NCI-H2171 treated with DMSO at 0.1 percent for 48 hours (cell line): ENCODE data around the gene DNAJA4.

Experiments
- DNase-seq: peaks from one replicate; lab custom pipeline; 2025; lab: John Stamatoyannopoulos, UW

The DNAJA4 gene

DNA sequence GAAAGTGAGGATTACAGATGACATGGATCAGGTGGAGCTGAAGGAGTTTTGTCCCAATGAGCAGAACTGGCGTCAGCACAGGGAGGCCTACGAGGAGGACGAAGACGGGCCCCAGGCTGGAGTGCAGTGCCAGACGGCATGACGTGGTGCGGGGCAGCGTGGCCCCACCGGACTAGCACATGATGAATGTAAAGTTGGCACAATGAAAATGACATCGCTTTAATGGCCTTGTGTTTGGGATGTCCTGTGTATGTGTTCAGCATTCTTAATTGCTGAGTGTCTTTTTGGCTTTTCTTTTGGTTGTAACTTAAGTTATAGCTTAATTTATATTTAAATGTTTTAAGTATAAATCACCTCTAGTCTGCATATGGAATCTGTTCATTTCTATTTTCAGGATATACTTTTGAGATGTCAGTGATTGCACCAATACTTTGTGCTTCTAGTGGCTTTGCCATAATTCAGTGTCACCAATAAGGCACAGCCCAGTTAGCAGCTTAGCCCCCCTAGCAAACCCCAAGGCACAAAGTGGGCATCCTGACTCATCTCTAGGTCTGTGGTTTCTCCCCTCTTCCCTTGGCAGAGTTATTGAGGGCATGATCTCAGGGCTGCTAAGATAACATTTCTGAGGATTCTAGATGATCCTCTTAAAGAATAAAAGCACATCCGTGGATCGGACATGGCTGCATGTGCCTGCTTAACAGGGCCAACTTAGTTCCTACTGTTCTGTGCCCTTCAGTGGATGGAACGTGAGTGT is 16.1 kb downstream of the DNAJA4 start:
- DNase-seq = no peak

DNA sequence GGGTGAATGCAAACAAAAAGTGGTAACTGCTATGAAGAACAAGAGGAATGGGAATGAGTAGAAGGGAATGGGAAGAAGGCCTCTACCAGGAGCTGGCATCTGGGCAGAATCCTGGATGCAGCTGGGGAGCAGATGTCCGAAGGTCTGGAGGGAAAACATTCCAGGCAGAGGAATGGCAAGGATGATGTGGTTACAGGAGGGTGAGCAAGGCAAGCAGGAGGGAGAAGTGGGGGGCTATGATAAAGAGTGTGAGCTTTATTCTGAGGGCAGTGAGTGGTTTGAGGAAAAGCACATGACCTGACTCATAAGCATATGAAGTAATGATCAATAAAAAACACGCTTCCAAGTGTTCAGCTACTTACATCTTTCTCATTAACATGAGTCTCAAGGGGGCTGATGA is 18.0 kb downstream of the DNAJA4 start:
- DNase-seq = peak; percentile 31

DNA sequence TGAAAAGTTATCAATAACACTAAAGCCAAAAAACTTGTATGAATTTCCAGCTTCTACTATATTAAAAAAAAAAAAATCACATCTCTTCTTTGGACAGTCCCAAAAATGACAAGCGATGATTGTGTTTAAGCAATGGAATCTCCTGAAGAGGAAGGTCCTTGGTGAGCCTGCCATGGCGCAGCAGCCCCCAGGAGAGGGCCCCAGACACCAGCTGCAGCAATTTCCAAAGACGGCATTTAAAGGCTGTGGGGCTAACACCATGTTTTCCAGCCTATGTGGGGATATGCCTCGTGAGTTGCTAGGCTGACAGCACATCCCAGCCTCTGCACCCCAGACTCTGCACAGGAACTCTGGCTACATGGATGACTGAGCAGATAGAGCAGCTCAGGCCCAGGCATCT is 20.4 kb downstream of the DNAJA4 start:
- DNase-seq = no peak

DNA sequence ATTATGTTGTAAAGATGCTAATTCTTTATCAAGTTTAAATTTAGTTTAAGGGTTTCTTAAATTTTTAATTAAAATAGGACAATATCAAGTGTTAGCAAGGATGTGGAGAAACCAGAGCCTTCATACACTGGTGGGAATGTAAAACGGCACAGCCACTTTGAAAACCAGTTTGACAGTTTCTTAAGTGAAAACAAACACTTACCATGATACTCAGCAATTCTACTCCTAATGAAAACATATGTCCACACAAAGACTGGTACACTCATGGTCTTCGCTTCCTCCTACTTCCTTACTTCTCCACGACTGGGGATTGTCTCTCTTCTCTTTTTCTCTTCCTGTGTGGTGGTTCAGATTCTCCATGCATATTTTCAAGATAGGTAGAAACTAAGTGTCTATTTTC is 25.9 kb downstream of the DNAJA4 start:
- DNase-seq = no peak

DNA sequence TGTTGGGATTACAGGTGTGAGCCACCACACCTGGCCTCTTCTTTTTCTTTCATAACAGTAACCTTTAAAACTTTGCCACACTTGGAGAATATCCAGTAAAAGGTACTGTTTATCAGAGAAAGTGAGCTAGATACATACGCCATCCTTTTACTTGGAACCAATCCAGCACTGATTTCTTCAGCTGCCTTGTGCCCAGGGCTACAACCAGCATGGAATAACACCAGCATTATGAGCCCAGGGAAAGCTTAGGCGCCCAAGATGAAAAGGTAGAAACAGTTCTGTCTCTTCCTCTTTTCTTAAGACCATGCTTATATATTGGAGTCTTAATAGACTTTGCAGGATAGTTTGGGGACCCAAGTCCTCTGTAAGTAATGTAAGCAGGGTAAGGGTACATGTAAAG is 26.7 kb downstream of the DNAJA4 start:
- DNase-seq = no peak

DNA sequence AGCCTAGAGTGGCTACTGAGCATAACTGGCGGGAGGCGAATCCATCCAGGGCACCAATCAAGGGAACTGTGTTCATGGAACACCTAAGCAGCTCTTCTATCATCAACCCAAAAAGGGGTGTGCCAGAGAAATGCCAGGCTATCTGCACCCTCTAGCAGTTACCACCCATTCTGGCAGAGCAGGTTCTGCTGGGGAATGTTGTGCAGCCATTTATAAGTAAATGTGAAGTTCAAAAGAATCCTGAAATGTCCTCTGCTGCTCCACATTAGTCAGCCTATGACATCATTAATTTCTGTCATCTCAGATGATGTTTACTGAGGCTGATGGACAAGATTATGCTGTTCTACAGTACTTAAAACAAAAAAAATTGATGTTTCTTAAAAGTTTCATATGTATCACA is 27.3 kb downstream of the DNAJA4 start:
- DNase-seq = no peak

DNA sequence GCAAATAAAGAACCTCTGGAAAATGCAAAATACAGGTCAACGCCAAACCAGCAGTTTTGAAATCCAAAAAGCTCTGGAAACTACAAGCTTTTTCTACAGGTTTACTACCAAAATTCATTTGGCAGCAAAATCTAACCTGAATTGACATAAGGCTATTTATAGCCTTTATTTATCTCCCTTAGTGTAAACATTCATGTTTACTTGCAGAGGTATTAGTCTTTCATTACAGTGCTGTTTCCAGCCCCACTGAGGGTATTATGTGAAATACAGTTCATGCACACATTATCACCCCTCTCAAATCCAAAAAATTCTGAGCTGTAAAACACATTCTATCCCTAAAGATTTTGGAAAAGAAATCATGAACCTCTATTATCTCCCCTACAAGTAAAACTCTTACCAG is 27.9 kb downstream of the DNAJA4 start:
- no peak for DNase-seq

DNA sequence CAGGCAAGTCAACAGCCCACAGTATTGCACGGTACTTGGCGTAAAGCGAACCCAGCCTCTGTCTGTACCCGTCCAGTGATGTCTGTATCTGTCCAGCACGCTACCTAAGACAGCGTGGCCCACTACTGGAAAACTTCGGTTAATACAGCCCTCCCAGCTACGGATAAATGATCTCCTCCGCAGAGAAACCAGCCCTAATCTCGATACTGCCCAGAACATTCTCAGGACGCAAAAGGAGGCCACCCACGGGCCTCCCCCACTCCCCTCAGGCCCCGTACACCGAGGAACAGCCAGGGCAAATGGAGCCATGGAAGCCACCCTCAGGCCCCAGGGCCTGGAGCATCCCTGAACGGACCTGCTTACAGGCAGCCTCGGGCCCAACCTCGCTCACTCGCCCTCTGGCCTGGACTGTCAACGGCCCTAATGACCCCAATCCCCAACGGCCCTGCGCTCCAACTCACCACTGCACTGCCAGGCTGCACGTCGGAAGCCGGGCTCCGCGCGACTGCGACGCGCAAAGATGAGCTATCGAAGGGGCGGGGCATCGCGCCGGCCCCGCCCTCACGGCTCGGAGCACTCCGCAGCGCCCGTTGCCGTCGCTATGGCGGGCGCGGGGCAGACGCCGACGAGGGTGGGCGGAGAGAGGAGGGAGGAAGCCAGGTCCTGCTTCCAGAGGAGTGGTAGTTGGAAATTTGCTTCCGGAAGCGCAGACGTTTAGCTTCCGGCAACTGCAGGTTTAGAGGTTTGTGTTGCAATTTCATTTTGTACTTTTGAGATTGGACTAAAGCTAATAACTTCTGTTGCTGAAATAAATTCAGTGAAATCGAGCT is 35.0 kb downstream of the DNAJA4 start, which contains the start of gene SKIC8:
SKIC8 (minus strand) TSS at position 509 of the 830 bp plus-strand sequence. CDS start 3,923 bp downstream, outside the sequence.
- peak; percentile 97 for DNase-seq

DNA sequence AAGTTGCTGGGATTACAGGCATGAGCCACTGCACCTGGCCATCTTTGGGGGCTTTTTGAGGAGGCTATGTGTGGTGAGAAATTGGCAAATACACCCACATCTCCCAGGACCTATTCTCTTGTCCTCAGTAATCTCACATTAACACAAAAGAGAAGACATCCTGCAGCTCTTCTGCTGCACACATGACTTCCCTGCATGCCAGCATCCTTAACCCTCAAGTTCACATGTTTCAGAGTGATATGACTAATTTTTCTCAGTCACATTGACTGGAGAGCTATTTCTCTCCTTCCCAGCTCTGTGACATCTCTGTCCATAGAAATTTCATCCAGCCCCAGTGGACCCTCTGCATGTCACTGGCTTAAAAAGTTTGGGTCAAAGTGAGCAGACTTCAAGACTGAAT is 37.0 kb downstream of the DNAJA4 start:
- no peak for DNase-seq

DNA sequence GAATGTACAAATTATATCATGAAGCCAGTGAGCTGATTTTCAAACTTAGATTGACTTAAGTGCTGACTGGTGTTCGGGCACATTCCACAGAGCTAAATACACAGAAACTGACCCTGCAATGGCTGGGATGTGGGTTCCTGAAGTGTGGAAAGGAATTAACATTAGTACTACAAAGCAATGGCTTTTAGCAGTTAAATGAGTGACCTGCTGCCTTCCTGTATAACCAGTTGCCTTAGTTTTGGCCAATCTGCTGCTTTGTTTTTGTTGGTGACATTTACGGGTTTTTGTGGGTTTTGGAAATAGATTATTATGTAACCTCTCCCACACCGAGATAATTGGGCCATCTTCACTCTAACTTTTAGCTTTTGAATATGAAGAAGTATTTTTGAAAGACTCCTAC is 37.5 kb downstream of the DNAJA4 start:
- DNase-seq = no peak

DNA sequence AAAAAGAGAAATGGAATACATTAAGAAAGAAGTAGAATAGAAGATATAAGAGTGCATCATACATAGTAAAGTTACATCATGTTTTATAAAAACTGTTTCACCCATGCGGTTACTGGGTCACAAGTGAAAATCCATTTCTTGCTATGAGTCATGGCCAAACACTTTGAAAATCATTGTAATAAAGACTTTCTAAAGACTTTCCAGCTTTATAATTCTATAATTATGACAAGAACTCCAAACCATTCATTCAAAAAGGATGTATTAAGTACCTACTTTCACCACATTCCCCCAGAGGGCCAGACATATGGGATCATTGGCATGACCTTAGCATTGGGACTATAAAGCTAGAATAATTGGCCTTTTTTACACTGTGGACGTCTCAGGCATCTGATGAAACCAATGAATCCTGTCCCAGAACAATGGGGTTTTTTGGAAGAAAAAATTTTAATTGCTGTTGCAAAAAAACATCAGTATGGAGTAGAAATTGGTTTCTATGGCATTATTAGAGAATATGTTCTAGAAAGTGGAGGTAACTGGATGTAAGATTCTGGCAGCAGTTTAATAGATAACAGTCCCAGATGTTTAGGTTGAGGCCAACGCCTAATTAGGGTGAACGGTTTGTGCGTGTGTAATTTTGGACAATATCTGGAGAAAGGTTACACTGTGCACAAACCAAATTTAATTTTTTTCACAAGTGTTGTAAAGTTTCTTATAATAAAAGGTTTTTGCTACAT is 38.4 kb downstream of the DNAJA4 start:
- DNase-seq = no peak

DNA sequence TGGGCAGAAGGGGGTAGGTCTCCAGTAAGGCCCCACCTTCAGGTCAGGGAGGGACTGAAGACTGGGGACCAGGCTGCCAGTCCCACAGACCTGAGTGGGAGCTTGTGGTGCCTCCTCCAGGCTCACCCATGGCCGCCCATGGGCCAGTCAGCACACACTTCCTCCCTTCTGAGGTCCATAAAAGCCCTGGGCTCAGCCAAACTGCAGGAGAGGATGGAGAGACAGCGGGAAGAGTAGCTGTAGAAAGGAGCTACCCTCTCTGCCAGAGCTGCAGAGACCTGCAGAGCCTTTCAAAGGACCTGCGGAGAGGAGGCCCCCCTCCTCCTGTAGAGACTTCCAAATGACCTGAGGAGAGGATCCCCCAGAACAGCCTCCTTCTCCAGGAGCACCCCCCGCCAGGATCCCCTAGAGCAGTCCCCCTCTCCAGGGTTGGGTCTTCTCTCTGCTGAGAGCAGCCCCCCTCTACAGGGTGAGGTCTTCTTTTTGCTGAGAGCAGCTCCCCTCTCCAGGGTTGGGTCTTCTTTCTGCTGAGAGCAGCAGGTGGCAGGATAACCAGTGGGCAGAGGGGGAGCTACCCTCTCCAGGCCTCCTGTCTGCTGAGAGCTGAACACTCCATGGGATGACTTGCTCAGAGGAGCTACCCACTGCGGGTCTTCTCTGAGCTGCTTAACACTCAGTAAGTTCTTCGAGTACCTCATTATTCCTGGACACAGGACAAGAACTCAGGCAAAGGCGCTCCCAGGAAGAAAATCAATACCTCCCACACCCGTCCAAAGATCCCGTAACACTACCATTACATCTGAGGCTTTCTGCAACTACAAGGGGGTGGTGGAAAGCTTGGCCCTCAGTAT is 40.1 kb downstream of the DNAJA4 start:
- no peak for DNase-seq

DNA sequence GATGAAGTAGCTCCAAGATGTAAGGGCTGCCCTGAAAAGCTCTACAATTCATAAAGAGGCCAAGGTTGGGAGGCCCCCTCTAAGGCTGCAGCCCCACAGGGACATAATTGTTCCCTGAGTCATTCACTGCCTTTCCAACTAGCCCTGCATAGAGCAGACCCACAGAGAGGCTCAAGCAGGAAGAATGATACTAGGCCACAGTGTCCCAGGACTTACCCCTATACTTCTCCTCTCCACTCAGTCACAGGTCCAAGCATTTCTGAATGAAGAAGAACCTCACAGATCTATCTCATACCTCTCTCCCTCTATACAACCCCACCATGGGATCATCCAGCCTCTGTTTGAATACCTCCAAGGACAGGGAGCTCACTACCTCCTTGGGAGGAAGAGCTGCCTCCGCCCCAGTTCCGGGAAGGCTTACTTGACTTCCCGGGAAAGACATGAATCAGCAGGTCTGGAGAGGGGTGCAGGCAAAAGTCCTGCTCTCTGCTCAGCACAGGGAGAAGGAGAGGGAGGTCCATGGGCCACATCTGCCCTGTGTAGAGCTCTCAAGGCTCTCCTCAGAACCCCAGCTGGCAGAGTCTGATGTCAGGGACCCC is 41.9 kb downstream of the DNAJA4 start:
- DNase-seq = no peak

DNA sequence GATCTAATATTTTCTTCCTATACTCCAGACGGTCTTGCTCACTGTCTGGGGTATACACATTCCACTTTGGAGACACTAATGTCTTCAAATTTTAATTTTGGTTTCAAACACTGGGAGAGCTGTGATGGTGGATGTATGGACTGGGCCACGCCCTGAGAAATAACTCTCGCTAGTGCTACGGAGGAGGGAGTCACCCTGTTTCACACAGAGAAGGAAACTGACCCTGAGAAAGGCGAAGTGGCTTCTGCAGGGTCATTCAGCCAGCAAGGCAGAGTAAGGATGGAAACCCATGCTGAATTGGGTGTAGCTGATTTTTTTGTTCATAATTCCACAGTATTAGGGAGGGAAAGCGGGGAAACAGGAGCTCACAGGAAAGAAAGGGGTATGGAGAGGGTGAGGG is 43.6 kb downstream of the DNAJA4 start:
- DNase-seq = no peak

DNA sequence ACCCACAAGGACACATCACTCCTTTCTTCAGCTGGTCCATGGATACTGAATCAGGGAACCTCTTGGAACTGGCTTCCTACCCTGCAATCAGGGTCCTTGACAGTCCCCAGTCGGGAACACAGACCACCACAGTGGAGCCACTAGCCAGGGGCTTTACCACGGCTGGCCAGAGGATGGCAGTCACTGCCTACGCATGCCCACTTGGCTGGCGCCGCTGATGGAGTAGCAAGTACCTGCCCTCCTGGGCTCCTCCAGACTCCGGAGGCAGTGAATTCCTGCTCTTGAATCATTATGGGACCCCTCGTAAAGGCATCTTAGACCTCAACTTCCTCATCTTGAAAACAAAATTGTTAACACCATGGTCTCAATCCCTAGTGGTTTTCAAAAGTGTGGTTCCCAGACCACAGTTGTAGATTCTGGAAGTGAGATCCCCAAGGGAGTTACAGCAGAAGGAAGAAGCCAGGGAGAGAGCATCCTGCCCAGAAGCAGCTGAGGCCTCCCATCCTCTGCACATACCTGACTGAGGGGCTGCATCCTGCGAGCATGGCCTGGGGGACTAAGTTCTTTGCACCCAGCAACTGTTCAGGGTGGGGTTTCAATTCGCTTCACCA is 44.2 kb downstream of the DNAJA4 start:
- DNase-seq = peak; percentile 90

DNA sequence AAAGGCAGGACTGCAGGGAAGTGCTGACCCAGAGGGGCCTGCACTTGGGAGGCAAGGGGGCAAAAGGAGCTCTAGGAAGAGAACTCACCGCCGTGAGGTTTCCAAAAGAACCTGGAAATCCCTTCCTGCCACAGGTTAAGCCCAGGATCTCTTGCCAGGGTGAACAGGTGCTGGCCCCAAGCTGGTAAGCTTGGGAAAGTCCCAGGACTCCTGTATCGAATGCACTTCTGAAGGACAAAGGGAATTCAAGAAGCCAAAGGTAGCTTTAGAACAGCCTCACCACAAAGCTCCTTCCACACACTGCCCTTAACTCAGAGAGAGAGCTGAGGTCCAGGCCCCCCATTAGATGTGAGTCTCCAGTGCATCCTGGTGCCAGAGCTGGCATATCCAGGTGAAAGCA is 46.9 kb downstream of the DNAJA4 start:
- DNase-seq = no peak

DNA sequence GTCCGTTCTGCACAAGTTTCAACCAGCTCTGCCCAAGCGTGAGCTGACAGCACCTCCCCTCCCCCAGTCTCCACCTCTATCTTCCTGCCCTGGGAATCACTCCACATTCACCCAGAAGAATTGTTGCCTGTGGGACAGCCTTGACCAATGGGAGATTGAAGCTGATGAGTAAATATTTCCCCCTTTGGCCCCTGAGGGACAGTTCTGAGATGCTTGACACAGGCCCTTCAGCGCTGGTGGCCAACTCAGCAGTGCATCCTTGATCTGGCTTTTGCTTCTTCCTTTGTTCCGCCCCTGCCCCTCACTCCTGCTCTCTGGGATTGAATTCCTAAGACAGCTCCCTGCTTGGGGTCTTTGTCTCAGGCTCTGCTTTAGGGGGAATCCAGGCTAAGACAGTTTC is 48.2 kb downstream of the DNAJA4 start:
- DNase-seq = no peak

DNA sequence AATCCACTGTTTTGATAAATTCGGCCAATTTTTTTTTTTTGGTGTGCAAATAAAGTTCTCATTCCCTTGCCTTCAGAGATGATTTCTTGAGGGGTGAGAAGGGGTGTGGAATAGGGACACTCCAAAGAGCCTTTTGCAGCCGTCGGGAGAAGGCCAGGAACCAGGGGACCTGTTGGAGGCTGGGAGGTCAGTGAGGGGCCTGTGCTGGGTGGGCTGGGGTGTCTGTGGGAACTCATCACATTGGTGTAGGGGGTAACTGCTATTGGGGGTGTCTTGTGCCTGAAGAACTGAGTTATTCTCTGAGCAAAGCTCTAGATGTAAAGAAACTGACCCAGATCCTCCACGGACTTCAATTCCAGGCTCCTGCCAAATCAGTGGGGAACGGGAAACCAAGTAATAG is 48.6 kb downstream of the DNAJA4 start:
- DNase-seq = no peak

DNA sequence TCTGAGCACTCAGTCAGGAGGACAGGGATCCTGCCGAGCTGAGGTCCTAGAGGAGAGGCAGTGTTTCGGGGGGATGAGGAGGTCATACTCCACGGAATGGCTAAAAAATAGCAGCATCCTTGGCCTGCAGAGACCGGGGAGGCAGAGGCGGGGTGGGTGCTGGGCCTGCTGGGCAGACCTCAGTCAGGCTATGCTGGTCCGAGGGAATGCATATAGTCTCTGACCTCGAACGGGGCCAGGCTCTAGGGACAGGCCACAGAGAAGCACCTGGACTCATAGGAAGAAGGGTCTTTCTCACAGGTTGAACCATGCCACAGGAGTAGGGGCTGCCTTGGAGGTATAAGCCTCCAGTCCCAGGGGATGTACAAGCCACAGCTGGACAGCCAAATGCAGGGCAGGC is 49.0 kb downstream of the DNAJA4 start:
- no peak for DNase-seq

DNA sequence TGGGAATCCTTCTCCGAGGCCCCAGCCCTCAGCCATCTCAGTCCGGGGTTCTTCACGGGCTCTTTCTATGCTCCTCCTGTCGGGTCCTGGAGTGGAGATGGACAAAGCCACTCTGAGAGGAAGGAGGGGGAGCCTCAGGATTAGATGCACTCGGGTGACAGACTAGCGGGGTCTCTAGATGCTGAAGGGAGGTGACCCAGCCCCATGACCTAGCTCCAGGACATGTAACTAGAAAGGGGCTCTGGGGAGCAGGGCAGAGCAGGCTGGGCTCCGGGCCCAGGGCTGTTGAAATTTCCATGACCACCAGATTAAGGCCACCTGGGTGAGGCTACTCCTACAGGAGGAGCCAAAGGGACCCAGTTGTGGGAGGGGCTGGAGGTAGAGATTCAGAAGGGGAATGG is 49.8 kb downstream of the DNAJA4 start:
- DNase-seq = no peak
